ENCODE data around the gene HS3ST4.
"Not testable (repeated sequence)": the region's sequence is repeated elsewhere in the genome, so short reads cannot be mapped to it uniquely, and the experiment has no call there.

The HS3ST4 gene

GRCh38 chr16:26005336-26005735, 313.6 kb downstream of the HS3ST4 start:
- no peak for DNase-seq (ENCODE audit: low read depth)

GRCh38 chr16:26012376-26012775, 320.6 kb downstream of the HS3ST4 start:
- no peak for DNase-seq (ENCODE audit: low read depth)

- DNase-seq (ENCODE audit: low read depth): no peak
Measured at GRCh38 chr16:26015776-26016175, 324.0 kb downstream of the HS3ST4 start.

GRCh38 chr16:26016989-26017388, 325.2 kb downstream of the HS3ST4 start:
- no peak for DNase-seq (ENCODE audit: low read depth)

- DNase-seq (ENCODE audit: low read depth): no peak
Measured at GRCh38 chr16:26019381-26020242, 327.9 kb downstream of the HS3ST4 start.

- no peak for DNase-seq (ENCODE audit: low read depth)
Measured at GRCh38 chr16:26026709-26027450, 335.1 kb downstream of the HS3ST4 start.

GRCh38 chr16:26031286-26031685, 339.5 kb downstream of the HS3ST4 start:
- DNase-seq (ENCODE audit: low read depth): no peak

- not testable (repeated sequence) for DNase-seq (ENCODE audit: low read depth)
Measured at GRCh38 chr16:26032661-26033060, 340.9 kb downstream of the HS3ST4 start.

GRCh38 chr16:26041952-26042668, 350.4 kb downstream of the HS3ST4 start:
- DNase-seq (ENCODE audit: low read depth): no peak

GRCh38 chr16:26050472-26050871, 358.7 kb downstream of the HS3ST4 start:
- no peak for DNase-seq (ENCODE audit: low read depth)

- DNase-seq (ENCODE audit: low read depth): no peak
Measured at GRCh38 chr16:26051063-26051462, 359.3 kb downstream of the HS3ST4 start.

- no peak for DNase-seq (ENCODE audit: low read depth)
Measured at GRCh38 chr16:26053889-26054288, 362.1 kb downstream of the HS3ST4 start.

- no peak for DNase-seq (ENCODE audit: low read depth)
Measured at GRCh38 chr16:26058326-26058725, 366.6 kb downstream of the HS3ST4 start.

GRCh38 chr16:26070302-26071100, 378.7 kb downstream of the HS3ST4 start:
- no peak for DNase-seq (ENCODE audit: low read depth)

GRCh38 chr16:26071101-26071866, 379.5 kb downstream of the HS3ST4 start:
- DNase-seq (ENCODE audit: low read depth): no peak

- no peak for DNase-seq (ENCODE audit: low read depth)
Measured at GRCh38 chr16:26078716-26079355, 387.1 kb downstream of the HS3ST4 start.

GRCh38 chr16:26087091-26087490, 395.3 kb downstream of the HS3ST4 start:
- DNase-seq (ENCODE audit: low read depth): no peak

- no peak for DNase-seq (ENCODE audit: low read depth)
Measured at GRCh38 chr16:26091511-26091910, 399.8 kb downstream of the HS3ST4 start.

GRCh38 chr16:26098206-26098605, 406.4 kb downstream of the HS3ST4 start:
- DNase-seq (ENCODE audit: low read depth): not testable (repeated sequence)

GRCh38 chr16:26102369-26102768, 410.6 kb downstream of the HS3ST4 start:
- DNase-seq (ENCODE audit: low read depth): no peak

Data from amniotic epithelial cell (primary cell).